Skin epidermis (tissue), 12 donors: Measurements from ENCODE around the gene VMP1.

Source experiments
- H3K27ac ChIP-seq, 21 experiments: fragments of 200-600 bp; sonication (generic) in 11 of 21; one replicate each; pipeline ENCODE4 v1.5.0; 2020; ENCODE audit warnings: mild to moderate bottlenecking in 3 of 21, inconsistent platforms in 2 of 21, moderate library complexity in 2 of 21
- H3K4me3 ChIP-seq, 7 experiments: fragments of 200-600 bp; sonication (generic) in 2 of 7; one replicate each; pipeline ENCODE4 v1.5.0; 2020; ENCODE audit warnings: inconsistent platforms in 2 of 7, mild to moderate bottlenecking in 2 of 7, moderate library complexity in 1 of 7

VMP1 gene

DNA sequence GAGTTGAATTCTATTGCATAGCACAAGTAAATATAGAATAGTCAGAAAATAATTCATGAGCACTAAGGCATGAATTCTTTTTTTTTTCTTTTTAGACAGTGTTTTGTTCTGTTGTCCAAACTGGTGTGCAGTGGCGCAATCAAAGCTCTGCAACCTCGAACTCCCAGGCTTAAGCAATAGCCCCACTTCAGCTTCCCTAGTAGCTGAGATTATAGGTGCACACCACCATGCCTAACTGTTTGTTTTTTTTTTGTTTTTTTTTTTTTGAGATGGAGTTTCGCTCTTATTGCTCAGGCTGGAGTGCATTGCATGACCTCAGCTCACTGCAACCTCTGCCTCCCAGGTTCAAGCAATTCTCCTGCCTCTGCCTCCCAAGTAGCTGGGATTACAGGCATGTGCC, 168.7 kb downstream of the VMP1 start:
- Histone ChIP-seq H3K4me3 (no peak overlapping the region), H3K27ac (no peak overlapping the region)

DNA sequence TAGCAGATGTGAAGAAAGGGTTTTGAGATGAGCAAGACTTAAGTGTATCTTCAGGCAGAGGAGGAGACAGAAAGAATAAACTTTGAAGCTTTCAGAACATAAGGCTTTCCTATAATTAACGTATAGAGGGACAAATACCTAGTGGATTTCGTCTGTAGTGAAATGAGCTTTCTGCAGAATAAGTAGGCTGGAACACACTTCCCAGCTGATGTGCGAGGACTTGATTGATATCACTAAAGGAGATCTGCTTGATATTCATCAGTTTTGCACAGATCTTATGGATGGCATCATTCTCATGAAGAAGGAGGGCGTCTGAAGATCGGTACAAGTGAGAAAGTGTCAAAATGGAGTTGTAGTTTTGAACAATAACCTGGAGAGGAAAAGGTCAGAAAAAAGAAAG, 170.5 kb downstream of the VMP1 start:
- H3K27ac ChIP-seq = no peak overlapping the region

DNA sequence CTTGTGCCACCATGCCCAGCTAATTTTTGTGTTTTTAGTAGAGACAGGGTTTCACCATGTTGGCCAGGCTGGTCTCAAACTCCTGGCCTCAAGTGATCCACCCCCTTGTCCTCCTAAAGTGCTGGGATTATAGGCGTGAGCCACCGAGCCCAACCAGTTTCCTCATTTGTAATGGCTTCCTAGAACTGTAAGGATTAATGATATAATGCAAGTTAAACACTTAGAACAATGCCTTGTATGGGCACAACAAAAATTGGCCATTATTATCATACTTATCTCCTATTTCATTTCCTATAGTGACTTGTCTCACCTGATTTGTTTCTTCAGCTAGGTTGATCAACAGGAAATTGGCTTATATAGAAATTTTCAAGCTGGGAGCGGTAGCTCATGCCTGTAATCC, 171.2 kb downstream of the VMP1 start:
- no peak overlapping the region for H3K4me3 ChIP-seq
- H3K27ac ChIP-seq = no peak overlapping the region

More for the DNA sequence above, 170.5 kb downstream of the VMP1 start:
- H3K4me3 ChIP-seq = no peak overlapping the region

GRCh38 chr17:59884861-59885260, 177.4 kb downstream of the VMP1 start:
- Histone ChIP-seq H3K4me3 (no peak overlapping the region), H3K27ac (no peak overlapping the region)

GRCh38 chr17:59888145-59888750, 180.8 kb downstream of the VMP1 start:
- no peak overlapping the region for H3K4me3 ChIP-seq
- H3K27ac ChIP-seq = no peak overlapping the region

DNA sequence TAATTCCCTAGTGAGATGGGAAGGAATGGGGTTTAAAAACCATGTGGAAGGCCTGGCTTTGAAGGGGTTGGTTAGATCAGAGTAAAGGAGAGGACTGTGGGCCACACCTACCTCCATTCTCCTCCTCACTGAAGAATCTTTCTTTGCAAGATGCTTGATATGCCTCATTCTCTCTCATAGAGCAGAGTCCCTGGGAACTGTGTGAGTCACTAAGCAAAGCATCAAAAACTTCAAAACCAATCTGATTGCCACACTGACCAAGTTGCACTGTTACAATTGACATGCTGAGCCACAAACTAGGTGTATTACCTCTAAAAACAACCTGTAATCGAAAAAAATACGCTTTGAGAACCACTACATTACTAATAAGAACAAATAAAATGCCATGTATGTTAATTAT, 183.3 kb downstream of the VMP1 start:
- no peak overlapping the region for H3K27ac ChIP-seq
- no peak overlapping the region for H3K4me3 ChIP-seq
